KMS-11 (cell line): ENCODE data around the gene NOXA1.

Experiments
- H2AFZ ChIP-seq: fragments of 200-600 bp; sonication (generic); 2 replicates; pipeline ENCODE4 v1.6.1; 2016; ENCODE audit warnings: antibody characterized with exemption, mixed run types, low read depth
- H3K27ac ChIP-seq: fragments of 200-600 bp; sonication (generic); 2 replicates; pipeline ENCODE4 v1.6.1; 2016; ENCODE audit warnings: mild to moderate bottlenecking, mixed run types
- H3K27me3 ChIP-seq: fragments of 200-600 bp; sonication (generic); 2 replicates; pipeline ENCODE4 v1.6.1; 2017; ENCODE audit warnings: mild to moderate bottlenecking, low read depth, mixed run types, moderate library complexity; ENCODE audit not compliant: insufficient read depth
- H3K36me3 ChIP-seq: fragments of 200-600 bp; sonication (generic); 2 replicates; pipeline ENCODE4 v1.6.1; 2017; ENCODE audit warnings: mild to moderate bottlenecking, mixed run types; ENCODE audit not compliant: insufficient read depth
- H3K4me1 ChIP-seq: fragments of 200-600 bp; sonication (generic); 2 replicates; pipeline ENCODE4 v1.6.1; 2016; ENCODE audit warnings: mild to moderate bottlenecking, low read depth, mixed run types; ENCODE audit not compliant: poor library complexity, severe bottlenecking
- H3K4me2 ChIP-seq: fragments of 200-600 bp; sonication (generic); 2 replicates; pipeline ENCODE4 v1.7.0; 2016; ENCODE audit warnings: mild to moderate bottlenecking, mixed run types
- H3K4me3 ChIP-seq: fragments of 200-600 bp; sonication (generic); IDR thresholded peaks from 2 replicates; pipeline ENCODE4 v1.6.1; 2017; ENCODE audit warnings: low read depth, low read length, mixed read lengths; ENCODE audit not compliant: insufficient read depth
- H3K79me2 ChIP-seq: fragments of 200-600 bp; sonication (generic); 2 replicates; pipeline ENCODE4 v1.6.1; 2016; ENCODE audit warnings: low read depth, mixed run types; ENCODE audit not compliant: insufficient read depth
- H3K9ac ChIP-seq: fragments of 200-600 bp; sonication (generic); 2 replicates; pipeline ENCODE4 v1.6.1; 2016; ENCODE audit warnings: mild to moderate bottlenecking, mixed run types
- H4K20me1 ChIP-seq: fragments of 200-600 bp; sonication (generic); 2 replicates; pipeline ENCODE4 v1.6.1; 2016; ENCODE audit warnings: mild to moderate bottlenecking, mixed run types; ENCODE audit not compliant: insufficient read depth
- CTCF ChIP-seq: fragments of 200-600 bp; sonication (generic); conservative IDR thresholded peaks from 2 replicates; pipeline ENCODE4 v1.6.1; 2017; ENCODE audit warnings: low read depth, mild to moderate bottlenecking, antibody characterized with exemption, low read length, moderate library complexity, mixed read lengths

NOXA1 gene

GRCh38 chr9:137457406-137458193, 34.4 kb downstream of the NOXA1 start:
- Histone ChIP-seq H3K36me3 (no peaks in the 10 kb centered on the region), H3K4me3 (no peak overlapping the region), H3K4me1 (peaks cover 7% of the 10 kb centered on the region), H2AFZ (no peak overlapping the region), H3K4me2 (peak overlapping the region; percentile 78; the same call in 1 of the 2 replicates), H4K20me1 (no peaks in the 10 kb centered on the region), H3K9ac (no peak overlapping the region), H3K27ac (no peak overlapping the region), H3K27me3 (no peaks in the 10 kb centered on the region), H3K79me2 (no peaks in the 10 kb centered on the region)
- TF ChIP-seq CTCF: no peak

- peaks cover 11% of the 10 kb centered on the region for H3K4me1 ChIP-seq
- H3K27ac ChIP-seq: no peak overlapping the region
- peak overlapping the region; percentile 71 for H3K9ac ChIP-seq
- H2AFZ ChIP-seq: no peak overlapping the region
- no peak overlapping the region for H3K4me3 ChIP-seq
- no peak for TF ChIP-seq CTCF
- H3K36me3 ChIP-seq: no peaks in the 10 kb centered on the region
- H3K27me3 ChIP-seq: no peaks in the 10 kb centered on the region
- H3K79me2 ChIP-seq: no peaks in the 10 kb centered on the region
- H3K4me2 ChIP-seq: peak overlapping the region; percentile 78
- no peaks in the 10 kb centered on the region for H4K20me1 ChIP-seq
These were observed 35.3 kb downstream of the NOXA1 start for GRCh38 chr9:137458194-137459151.

GRCh38 chr9:137459152-137459600, 36.0 kb downstream of the NOXA1 start, which contains the start of gene NSMF:
TSS of gene NSMF (minus strand) at chr9:137459334. CDS start at chr9:137459102, 232 bp downstream.
- Histone ChIP-seq H3K4me2 (peak within 1 kb of the TSS; percentile 78), H3K4me3 (no peak within 1 kb of the TSS), H3K27ac (peak within 1 kb of the TSS; percentile 13), H4K20me1 (no peaks in the 10 kb centered on the region), H3K79me2 (no peaks in the 10 kb centered on the region), H2AFZ (peak within 1 kb of the TSS; percentile 64), H3K4me1 (peaks cover 11% of the 10 kb centered on the region), H3K27me3 (no peaks in the 10 kb centered on the region), H3K9ac (peak within 1 kb of the TSS; percentile 71), H3K36me3 (no peaks in the 10 kb centered on the region)
- no peak for TF ChIP-seq CTCF

GRCh38 chr9:137459601-137460362, 36.6 kb downstream of the NOXA1 start:
- no peak for TF ChIP-seq CTCF
- Histone ChIP-seq H4K20me1 (no peaks in the 10 kb centered on the region), H3K27ac (peak overlapping the region; percentile 13), H3K27me3 (no peaks in the 10 kb centered on the region), H3K79me2 (no peaks in the 10 kb centered on the region), H3K4me3 (no peak overlapping the region), H3K9ac (peak overlapping the region; percentile 71; the same call in 1 of the 2 replicates), H2AFZ (peak overlapping the region; percentile 64), H3K4me2 (peak overlapping the region; percentile 33), H3K4me1 (peaks cover 11% of the 10 kb centered on the region), H3K36me3 (no peaks in the 10 kb centered on the region)
